PC-3 (cell line): Measurements from ENCODE around the gene SEMA5A. TPM values are rescaled to one million over a fixed set of nuclear protein-coding genes. Genes with fewer than 3 reads are reported as not detected.

ENCODE experiments used
- ATAC-seq: fragments of 200-7000 bp; cut with Tn5 transposase; 2 replicates; pipeline ENCODE4 v1.9.1; 2020; ENCODE audit warnings: mild to moderate bottlenecking, moderate library complexity
- BruUV-seq: library from RNA; stranded (reverse); fragments of 400-500 nt; replicated peaks from 2 replicates; lab custom pipeline; 2021; lab: Mats Ljungman, UMichigan
- CTCF ChIA-PET: fragments of 300-600 bp; sonication (Branson Sonifier 250); formaldehyde crosslinking; loops from one replicate; lab custom pipeline; 2022; ENCODE audit warnings: antibody characterized with exemption; lab: Charles Lee
- POLR2A ChIA-PET: fragments of 300-600 bp; sonication (Branson Sonifier 250); formaldehyde crosslinking; loops from one replicate; lab custom pipeline; 2022; ENCODE audit warnings: antibody characterized with exemption; ENCODE audit not compliant: unreplicated experiment; lab: Charles Lee
- DNase-seq: peaks from one replicate; pipeline ENCODE4 v3.0.0-alpha.2; 2015
- H2AFZ ChIP-seq: fragments of 300-600 bp; sonication (generic); 2 replicates; pipeline ENCODE4 v1.6.0; 2016; ENCODE audit warnings: antibody characterized with exemption, low read length
- H3F3A ChIP-seq: fragments of 300-600 bp; sonication (generic); one replicate; pipeline ENCODE4 v1.6.0; 2017; ENCODE audit warnings: antibody characterized with exemption, low read length, control low read depth, mild to moderate bottlenecking; ENCODE audit not compliant: unreplicated experiment
- H3K27ac ChIP-seq: fragments of 300-600 bp; sonication (generic); 2 replicates; pipeline ENCODE4 v1.5.1; 2016; ENCODE audit warnings: mild to moderate bottlenecking, low read length
- H3K27me3 ChIP-seq: fragments of 300-600 bp; sonication (generic); 2 replicates; pipeline ENCODE4 v1.6.1; 2016; ENCODE audit warnings: low read length, mixed read lengths
- H3K36me3 ChIP-seq: fragments of 300-600 bp; sonication (generic); 2 replicates; pipeline ENCODE4 v1.6.1; 2016; ENCODE audit warnings: low read depth, mixed run types, low read length, mixed read lengths
- H3K4me1 ChIP-seq: fragments of 300-600 bp; sonication (generic); 2 replicates; pipeline ENCODE4 v1.5.1; 2016; ENCODE audit warnings: low read length; ENCODE audit not compliant: insufficient read depth
- H3K4me2 ChIP-seq: fragments of 300-600 bp; sonication (generic); 2 replicates; pipeline ENCODE4 v1.6.0; 2016; ENCODE audit warnings: low read length
- H3K4me3 ChIP-seq: fragments of 300-600 bp; sonication (generic); 2 replicates; pipeline ENCODE4 v1.5.1; 2016; ENCODE audit warnings: mild to moderate bottlenecking, low read length, mixed read lengths
- H3K79me2 ChIP-seq: fragments of 300-600 bp; sonication (generic); 2 replicates; pipeline ENCODE4 v1.6.1; 2017; ENCODE audit warnings: low read length, mixed read lengths
- H3K9ac ChIP-seq: fragments of 300-600 bp; sonication (generic); 2 replicates; pipeline ENCODE4 v1.6.0; 2016; ENCODE audit warnings: mild to moderate bottlenecking, low read length
- H3K9me2 ChIP-seq: fragments of 300-600 bp; sonication (generic); replicated peaks from 2 replicates; pipeline ENCODE4 v1.6.1; 2016; ENCODE audit warnings: mixed run types, low read length, mixed read lengths
- H3K9me3 ChIP-seq: fragments of 300-600 bp; sonication (generic); 2 replicates; pipeline ENCODE4 v1.6.1; 2016; ENCODE audit warnings: low read length, mixed read lengths
- H4K20me1 ChIP-seq: fragments of 300-600 bp; sonication (generic); 2 replicates; pipeline ENCODE4 v1.6.1; 2016; ENCODE audit warnings: low read length, mixed read lengths
- EZH2 ChIP-seq: fragments of 300-600 bp; sonication (generic); IDR thresholded peaks from one replicate; pipeline ENCODE4 v1.6.1; 2017; ENCODE audit warnings: antibody characterized with exemption, mild to moderate bottlenecking, low read length; ENCODE audit not compliant: unreplicated experiment
- EZH2phosphoT487 ChIP-seq: fragments of 300-600 bp; sonication (generic); IDR thresholded peaks from 2 replicates; pipeline ENCODE4 v1.6.1; 2018; ENCODE audit warnings: mild to moderate bottlenecking, antibody characterized with exemption, low read length, borderline replicate concordance
- intact Hi-C: fragments of 100-400 bp; cut with micrococcal nuclease; formaldehyde crosslinking; loops from 2 replicates; pipeline ENCODE4 v1.9.0; 2023
- total RNA-seq: library from RNA; depleted of rRNA; stranded (reverse); fragments of >200 nt; gene quantifications from 2 replicates; pipeline ENCODE4 v1.2.3, GENCODE V29; 2014
- TF ChIP-seq, protein P1 (sequence below): fragments of 300-600 bp; sonication (generic); conservative IDR thresholded peaks from 2 replicates; pipeline ENCODE4 v1.5.1; 2017; ENCODE audit warnings: antibody characterized with exemption, low read depth, mild to moderate bottlenecking, low read length

Gene SEMA5A
- total RNA-seq, 1 experiment from 2014 or later, result 4.4 TPM

DNA sequence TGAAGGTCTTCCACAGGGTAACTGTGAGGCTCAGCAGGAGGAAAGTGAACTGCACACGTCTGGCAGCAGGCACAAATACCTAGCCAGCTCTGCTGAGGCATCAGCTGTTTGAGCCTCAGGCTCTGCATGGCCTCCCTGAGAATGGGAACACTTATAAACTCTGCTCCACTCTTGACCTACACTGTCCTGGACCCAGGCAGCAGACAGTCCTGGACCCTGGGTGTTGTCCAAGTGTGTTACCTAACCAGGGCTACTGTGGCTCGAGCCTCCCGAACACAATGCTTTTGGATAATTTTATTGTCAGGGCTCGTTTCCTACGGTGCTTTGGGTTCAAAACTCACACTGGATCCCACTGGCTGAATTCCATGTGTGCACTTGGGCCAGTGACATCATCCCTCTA, 497.9 kb downstream of the SEMA5A start:
- Histone ChIP-seq H3K4me3 (no peak overlapping the region), H3K9me2 (no peaks in the 10 kb centered on the region), H3K4me2 (no peak overlapping the region), H3K4me1 (peaks cover 6% of the 10 kb centered on the region; the same call in 1 of the 2 replicates), H4K20me1 (no peaks in the 10 kb centered on the region), H3K9ac (no peak overlapping the region), H2AFZ (no peak overlapping the region), H3K27ac (no peak overlapping the region), H3K36me3 (no peaks in the 10 kb centered on the region), H3K9me3 (no peaks in the 10 kb centered on the region), H3F3A (no peaks in the 10 kb centered on the region), H3K27me3 (no peaks in the 10 kb centered on the region), H3K79me2 (no peaks in the 10 kb centered on the region)
- intact Hi-C loops, result no loop called here
- ATAC-seq, result no peak
- BruUV-seq, result no TSS peak
- CTCF ChIA-PET, result no interaction called here
- DNase-seq, result no peak
- POLR2A ChIA-PET, result no interaction called here
- TF ChIP-seq, protein P1, sequence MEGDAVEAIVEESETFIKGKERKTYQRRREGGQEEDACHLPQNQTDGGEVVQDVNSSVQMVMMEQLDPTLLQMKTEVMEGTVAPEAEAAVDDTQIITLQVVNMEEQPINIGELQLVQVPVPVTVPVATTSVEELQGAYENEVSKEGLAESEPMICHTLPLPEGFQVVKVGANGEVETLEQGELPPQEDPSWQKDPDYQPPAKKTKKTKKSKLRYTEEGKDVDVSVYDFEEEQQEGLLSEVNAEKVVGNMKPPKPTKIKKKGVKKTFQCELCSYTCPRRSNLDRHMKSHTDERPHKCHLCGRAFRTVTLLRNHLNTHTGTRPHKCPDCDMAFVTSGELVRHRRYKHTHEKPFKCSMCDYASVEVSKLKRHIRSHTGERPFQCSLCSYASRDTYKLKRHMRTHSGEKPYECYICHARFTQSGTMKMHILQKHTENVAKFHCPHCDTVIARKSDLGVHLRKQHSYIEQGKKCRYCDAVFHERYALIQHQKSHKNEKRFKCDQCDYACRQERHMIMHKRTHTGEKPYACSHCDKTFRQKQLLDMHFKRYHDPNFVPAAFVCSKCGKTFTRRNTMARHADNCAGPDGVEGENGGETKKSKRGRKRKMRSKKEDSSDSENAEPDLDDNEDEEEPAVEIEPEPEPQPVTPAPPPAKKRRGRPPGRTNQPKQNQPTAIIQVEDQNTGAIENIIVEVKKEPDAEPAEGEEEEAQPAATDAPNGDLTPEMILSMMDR, result no peak
- TF ChIP-seq EZH2 (no peak), EZH2phosphoT487 (no peak)

DNA sequence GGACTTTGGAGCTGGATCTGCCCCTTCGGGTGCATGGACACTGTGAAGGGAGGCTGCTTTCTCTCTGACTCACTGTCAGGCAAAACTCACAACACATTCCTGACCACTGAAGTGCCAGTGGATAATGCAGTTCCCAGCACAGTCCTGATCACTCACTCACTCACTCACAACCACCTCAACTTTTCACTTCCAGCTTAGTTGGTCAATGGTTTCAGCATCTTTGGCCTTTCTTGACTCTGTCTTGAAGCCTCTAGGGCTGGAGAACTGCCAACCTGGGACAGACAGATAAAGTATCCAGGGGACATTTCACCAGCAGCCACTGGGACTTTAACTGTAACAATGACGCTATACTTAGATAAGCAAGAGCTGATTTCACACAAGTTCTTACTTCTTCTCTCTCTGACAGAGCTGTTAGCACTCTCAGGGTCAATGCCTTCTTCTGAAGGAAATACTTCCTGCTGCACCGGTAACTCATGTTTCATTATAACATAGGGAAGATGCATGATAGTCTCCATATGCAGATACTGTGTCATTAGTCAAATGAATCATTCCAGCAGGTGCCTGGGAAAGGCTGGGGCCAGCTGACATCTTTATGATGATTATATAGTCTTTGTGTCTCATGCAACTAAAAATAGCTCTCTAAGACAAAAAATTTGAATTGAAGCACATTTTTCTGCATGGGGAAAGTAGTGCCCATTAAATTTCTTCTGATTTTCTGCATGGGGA, 499.0 kb downstream of the SEMA5A start:
- Histone ChIP-seq H3K4me1 (peaks cover 6% of the 10 kb centered on the region; the same call in 1 of the 2 replicates), H3K79me2 (no peaks in the 10 kb centered on the region), H3K36me3 (no peaks in the 10 kb centered on the region), H3K9ac (no peak overlapping the region), H3K27ac (no peak overlapping the region), H3K27me3 (no peaks in the 10 kb centered on the region), H3K4me2 (no peak overlapping the region), H3K4me3 (no peak overlapping the region), H3K9me3 (no peaks in the 10 kb centered on the region), H3K9me2 (no peaks in the 10 kb centered on the region), H2AFZ (0 out of 2 replicates have a peak overlapping the region, but pooled peaks have one; percentile 16), H4K20me1 (no peaks in the 10 kb centered on the region), H3F3A (no peaks in the 10 kb centered on the region)
- intact Hi-C loops, result no loop called here
- POLR2A ChIA-PET, result no interaction called here
- DNase-seq, result peak; percentile 61
- ATAC-seq, result peak; percentile 42; the same call in 1 of the 2 replicates
- TF ChIP-seq EZH2, result no peak
- TF ChIP-seq EZH2phosphoT487, result no peak
- TF ChIP-seq, protein P1, result no peak
- CTCF ChIA-PET, result no interaction called here
- no TSS peak for BruUV-seq

DNA sequence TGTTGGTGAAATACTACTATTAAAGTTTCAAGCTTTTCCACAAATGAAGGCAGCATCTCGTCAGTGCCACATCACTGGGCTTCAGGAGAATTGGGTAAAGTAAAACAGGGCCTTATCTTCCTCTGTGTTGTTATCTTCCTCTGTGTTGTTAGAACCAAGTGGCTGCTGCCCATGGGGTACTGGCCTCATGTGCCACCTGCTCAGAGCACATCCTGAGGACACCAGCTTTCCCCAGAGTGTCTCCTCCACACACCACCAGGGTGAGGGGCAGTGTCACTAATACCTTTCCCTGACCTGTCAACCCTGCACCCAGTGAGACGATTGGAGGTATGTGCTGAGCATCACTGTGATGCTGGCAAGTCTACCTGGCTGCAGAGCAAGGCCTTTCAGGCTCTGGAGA, 499.9 kb downstream of the SEMA5A start:
- Histone ChIP-seq H2AFZ (no peak overlapping the region), H3K27me3 (no peaks in the 10 kb centered on the region), H3K36me3 (no peaks in the 10 kb centered on the region), H3K79me2 (no peaks in the 10 kb centered on the region), H3K27ac (no peak overlapping the region), H3K4me1 (peaks cover 6% of the 10 kb centered on the region; the same call in 1 of the 2 replicates), H3K4me2 (no peak overlapping the region), H3K9me2 (no peaks in the 10 kb centered on the region), H3K4me3 (no peak overlapping the region), H4K20me1 (no peaks in the 10 kb centered on the region), H3F3A (no peaks in the 10 kb centered on the region), H3K9ac (no peak overlapping the region), H3K9me3 (no peaks in the 10 kb centered on the region)
- ChIA-PET POLR2A (no interaction called here), CTCF (no interaction called here)
- DNase-seq, result no peak
- intact Hi-C loops, result no loop called here
- no TSS peak for BruUV-seq
- TF ChIP-seq EZH2 (no peak), EZH2phosphoT487 (no peak)
- TF ChIP-seq, protein P1, result no peak
- ATAC-seq, result no peak
